Superior temporal gyrus (tissue), 1 donor: ENCODE measurements around the gene ACHE.
"Not testable (repeated sequence)": the region's sequence is repeated elsewhere in the genome, so short reads cannot be mapped to it uniquely, and the experiment has no call there.

Experiments
- DNase-seq: peaks from one replicate; pipeline ENCODE4 v3.0.0-alpha.2; 2016; ENCODE audit errors: extremely low spot score

The ACHE gene

GRCh38 chr7:100895701-100895955 lies at the start of gene ACHE:
Gene ACHE, minus strand, starts transcription at chr7:100895888. Its CDS starts 1,656 bp downstream, at chr7:100894232.
- no peak for DNase-seq

- DNase-seq = no peak
Measured at GRCh38 chr7:100944138-100944537, 48.5 kb upstream of the ACHE start.

GRCh38 chr7:100943693-100944092 lies 48.0 kb upstream of the ACHE start:
- DNase-seq = no peak

- DNase-seq = no peak
Measured at GRCh38 chr7:100942045-100942774, 46.5 kb upstream of the ACHE start.

GRCh38 chr7:100936167-100936566 lies 40.5 kb upstream of the ACHE start:
- DNase-seq = not testable (repeated sequence)

GRCh38 chr7:100935381-100935780 lies 39.7 kb upstream of the ACHE start:
- not testable (repeated sequence) for DNase-seq

GRCh38 chr7:100933734-100934133 lies 38.0 kb upstream of the ACHE start:
- DNase-seq = no peak

- DNase-seq = no peak
Measured at GRCh38 chr7:100929808-100930174, 34.1 kb upstream of the ACHE start.

GRCh38 chr7:100923616-100924015 lies 27.9 kb upstream of the ACHE start:
- not testable (repeated sequence) for DNase-seq

- DNase-seq = no peak
Measured at GRCh38 chr7:100921039-100921438, 25.4 kb upstream of the ACHE start.

- not testable (repeated sequence) for DNase-seq
Measured at GRCh38 chr7:100919779-100920437, 24.2 kb upstream of the ACHE start.

GRCh38 chr7:100919335-100919734 lies 23.6 kb upstream of the ACHE start:
- not testable (repeated sequence) for DNase-seq

- no peak for DNase-seq
Measured at GRCh38 chr7:100914879-100915447, 19.3 kb upstream of the ACHE start.

- no peak for DNase-seq
Measured at GRCh38 chr7:100914208-100914878, 18.7 kb upstream of the ACHE start.

- DNase-seq = no peak
Measured at GRCh38 chr7:100911484-100911883, 15.8 kb upstream of the ACHE start.

- not testable (repeated sequence) for DNase-seq
Measured at GRCh38 chr7:100910443-100910842, 14.8 kb upstream of the ACHE start.

- no peak for DNase-seq
Measured at GRCh38 chr7:100908512-100908911, 12.8 kb upstream of the ACHE start.

- no peak for DNase-seq
Measured at GRCh38 chr7:100902638-100903037, 7.0 kb upstream of the ACHE start.

GRCh38 chr7:100901921-100902332 lies 6.2 kb upstream of the ACHE start:
- DNase-seq = no peak

- DNase-seq = no peak
Measured at GRCh38 chr7:100900978-100901377, 5.3 kb upstream of the ACHE start.

GRCh38 chr7:100899432-100899831 lies 3.7 kb upstream of the ACHE start:
- no peak for DNase-seq

- DNase-seq = no peak
Measured at GRCh38 chr7:100897772-100898454, 2.2 kb upstream of the ACHE start.
